Measurements from ENCODE around the gene SLCO2B1. TPM values are rescaled to one million over a fixed set of nuclear protein-coding genes. Genes with fewer than 3 reads are reported as not detected.

SLCO2B1 gene
- total RNA-seq, 1 experiment from 2014 or later: 277 TPM

GRCh38 chr11:75145972-75146519 lies 4.9 kb upstream of the SLCO2B1 start:
- TSS peak; percentile 99 for BruUV-seq (replicated peaks)
- peak overlapping the region; percentile 25 for H3K4me3 Mint-ChIP-seq (ENCODE audit: unreplicated experiment)
- H3K4me3 ChIP-seq (ENCODE audit: low read depth, low read length): no peak overlapping the region
- peaks cover 12% of the 10 kb centered on the region for H3K36me3 Mint-ChIP-seq (ENCODE audit: insufficient read depth, unreplicated experiment)
- H3K4me1 Mint-ChIP-seq (ENCODE audit: low read depth, unreplicated experiment): peaks cover 49% of the 10 kb centered on the region
- H3K9me3 ChIP-seq: no peaks in the 10 kb centered on the region
- no peaks in the 10 kb centered on the region for H3K9me3 Mint-ChIP-seq (ENCODE audit: unreplicated experiment)
- CTCF ChIA-PET: interaction anchor here (0.9 to 11.4 kb wide), 17 partner anchors 8 to 235 kb away, joined by 3 to 887 read pairs (median 6); partner anchors contain the start of gene TPBGL
- no peaks in the 10 kb centered on the region for H3K27me3 ChIP-seq (replicated peaks; ENCODE audit: control insufficient read depth, insufficient read depth, low read length)
- no peaks in the 10 kb centered on the region for H3K36me3 ChIP-seq (ENCODE audit: control insufficient read depth, insufficient read depth, low read length)
- no peak for TF ChIP-seq CTCF (IDR thresholded peaks at IDR 0.05; ENCODE audit: insufficient read depth in 1 of 2, low read depth in 1 of 2, low read length in 1 of 2, severe bottlenecking in 1 of 2, unreplicated experiment in 1 of 2)
- POLR2A ChIA-PET: interaction anchor here (1.0 to 3.9 kb wide), 7 partner anchors 10 to 117 kb away, joined by 3 to 43 read pairs (median 6); no protein-coding TSS in a partner anchor
- intact Hi-C loops (cut with micrococcal nuclease; ENCODE audit: unreplicated experiment): loop anchor here (1.0 kb wide), 2 partner anchors 13 to 22 kb away; no protein-coding TSS in a partner anchor
- peak overlapping the region; percentile 75 for H3K27ac Mint-ChIP-seq (ENCODE audit: unreplicated experiment)
- peak; percentile 57 to 72 for DNase-seq
- H3K4me1 ChIP-seq: peaks cover 76% of the 10 kb centered on the region
- no peaks in the 10 kb centered on the region for H3K27me3 Mint-ChIP-seq (ENCODE audit: insufficient read depth, unreplicated experiment)

- Histone ChIP-seq H3K4me1 (peaks cover 83% of the 10 kb centered on the region), H3K36me3 (ENCODE audit: control insufficient read depth, insufficient read depth, low read length) (no peaks in the 10 kb centered on the region), H3K4me3 (ENCODE audit: low read depth, low read length) (no peak overlapping the region), H3K27me3 (replicated peaks; ENCODE audit: control insufficient read depth, insufficient read depth, low read length) (no peaks in the 10 kb centered on the region), H3K9me3 (no peaks in the 10 kb centered on the region)
- peaks cover 12% of the 10 kb centered on the region for H3K36me3 Mint-ChIP-seq (ENCODE audit: insufficient read depth, unreplicated experiment)
- no peaks in the 10 kb centered on the region for H3K9me3 Mint-ChIP-seq (ENCODE audit: unreplicated experiment)
- peak overlapping the region; percentile 25 for H3K4me3 Mint-ChIP-seq (ENCODE audit: unreplicated experiment)
- no peaks in the 10 kb centered on the region for H3K27me3 Mint-ChIP-seq (ENCODE audit: insufficient read depth, unreplicated experiment)
- no peak for TF ChIP-seq CTCF (IDR thresholded peaks at IDR 0.05; ENCODE audit: insufficient read depth in 1 of 2, low read depth in 1 of 2, low read length in 1 of 2, severe bottlenecking in 1 of 2, unreplicated experiment in 1 of 2)
- peak in 1 of 2 experiments; percentile 37 for DNase-seq
- intact Hi-C loops (cut with micrococcal nuclease; ENCODE audit: unreplicated experiment): loop anchor here (1.0 kb wide), 2 partner anchors 13 to 22 kb away; no protein-coding TSS in a partner anchor
- peaks cover 52% of the 10 kb centered on the region for H3K4me1 Mint-ChIP-seq (ENCODE audit: low read depth, unreplicated experiment)
- ChIA-PET POLR2A (interaction anchor here (1.0 to 3.9 kb wide), 8 partner anchors 9 to 116 kb away, joined by 3 to 43 read pairs (median 6); no protein-coding TSS in a partner anchor), CTCF (interaction anchor here (0.7 to 11.4 kb wide), 16 partner anchors 9 to 234 kb away, joined by 3 to 887 read pairs (median 6); partner anchors contain the start of gene TPBGL)
- H3K27ac Mint-ChIP-seq (ENCODE audit: unreplicated experiment): peak overlapping the region; percentile 75
- BruUV-seq (replicated peaks): TSS peak; percentile 27
Measured at GRCh38 chr11:75146711-75147110, 4.2 kb upstream of the SLCO2B1 start.

- Mint-ChIP-seq H3K27me3 (ENCODE audit: insufficient read depth, unreplicated experiment) (no peaks in the 10 kb centered on the region), H3K36me3 (ENCODE audit: insufficient read depth, unreplicated experiment) (peaks cover 12% of the 10 kb centered on the region), H3K4me3 (ENCODE audit: unreplicated experiment) (no peak overlapping the region), H3K27ac (ENCODE audit: unreplicated experiment) (peak overlapping the region; percentile 75), H3K4me1 (ENCODE audit: low read depth, unreplicated experiment) (peaks cover 58% of the 10 kb centered on the region), H3K9me3 (ENCODE audit: unreplicated experiment) (no peaks in the 10 kb centered on the region)
- POLR2A ChIA-PET: interaction anchor here (0.6 to 3.9 kb wide), 8 partner anchors 9 to 58 kb away, joined by 3 to 43 read pairs (median 6); no protein-coding TSS in a partner anchor
- no TSS peak for BruUV-seq (replicated peaks)
- no peaks in the 10 kb centered on the region for H3K27me3 ChIP-seq (replicated peaks; ENCODE audit: control insufficient read depth, insufficient read depth, low read length)
- intact Hi-C loops (cut with micrococcal nuclease; ENCODE audit: unreplicated experiment): no loop called here
- TF ChIP-seq CTCF (IDR thresholded peaks at IDR 0.05; ENCODE audit: insufficient read depth in 1 of 2, low read depth in 1 of 2, low read length in 1 of 2, severe bottlenecking in 1 of 2, unreplicated experiment in 1 of 2): no peak
- H3K9me3 ChIP-seq: no peaks in the 10 kb centered on the region
- H3K36me3 ChIP-seq (ENCODE audit: control insufficient read depth, insufficient read depth, low read length): no peaks in the 10 kb centered on the region
- DNase-seq: peak in 1 of 2 experiments; percentile 36
- no peak overlapping the region for H3K4me3 ChIP-seq (ENCODE audit: low read depth, low read length)
- CTCF ChIA-PET: interaction anchor here (0.7 to 11.4 kb wide), 12 partner anchors 8 to 225 kb away, joined by 3 to 887 read pairs (median 14); partner anchors contain the start of gene TPBGL
- peaks cover 89% of the 10 kb centered on the region for H3K4me1 ChIP-seq
Measured at GRCh38 chr11:75147191-75147874, 3.6 kb upstream of the SLCO2B1 start.

Measured in Caco-2 (cell line).